ENCODE measurements around the gene ACTR8.
"Not testable (repeated sequence)": the region's sequence is repeated elsewhere in the genome, so short reads cannot be mapped to it uniquely, and the experiment has no call there.

Gene ACTR8

GRCh38 chr3:53881691-53882593, at the start of gene ACTR8:
TSS of gene ACTR8 (minus strand) at chr3:53882152. CDS start at chr3:53882101, 51 bp downstream.
- peak; percentile 78 for DNase-seq (ENCODE audit: low read depth)

DNA sequence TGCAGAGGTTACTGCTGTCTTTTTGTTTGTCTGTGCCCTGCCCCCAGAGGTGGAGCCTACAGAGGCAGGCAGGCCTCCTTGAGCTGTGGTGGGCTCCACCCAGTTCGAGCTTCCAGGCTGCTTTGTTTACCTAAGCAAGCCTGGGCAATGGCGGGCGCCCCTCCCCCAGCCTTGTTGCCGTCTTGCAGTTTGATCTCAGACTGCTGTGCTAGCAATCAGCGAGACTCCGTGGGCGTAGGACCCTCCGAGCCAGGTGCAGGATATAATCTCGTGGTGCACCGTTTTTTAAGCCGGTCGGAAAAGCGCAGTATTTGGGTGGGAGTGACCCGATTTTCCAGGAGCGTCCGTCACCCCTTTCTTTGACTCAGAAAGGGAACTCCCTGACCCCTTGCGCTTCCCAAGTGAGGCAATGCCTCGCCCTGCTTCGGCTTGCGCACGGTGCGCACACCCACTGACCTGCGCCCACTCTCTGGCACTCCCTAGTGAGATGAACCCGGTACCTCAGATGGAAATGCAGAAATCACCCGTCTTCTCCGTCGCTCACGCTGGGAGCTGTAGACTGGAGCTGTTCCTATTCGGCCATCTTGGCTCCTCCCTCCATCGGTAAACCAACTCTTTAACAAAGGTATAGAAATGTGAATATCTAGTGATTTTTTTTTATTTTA, 45.4 kb upstream of the ACTR8 start:
- not testable (repeated sequence) for DNase-seq (ENCODE audit: low read depth)

DNA sequence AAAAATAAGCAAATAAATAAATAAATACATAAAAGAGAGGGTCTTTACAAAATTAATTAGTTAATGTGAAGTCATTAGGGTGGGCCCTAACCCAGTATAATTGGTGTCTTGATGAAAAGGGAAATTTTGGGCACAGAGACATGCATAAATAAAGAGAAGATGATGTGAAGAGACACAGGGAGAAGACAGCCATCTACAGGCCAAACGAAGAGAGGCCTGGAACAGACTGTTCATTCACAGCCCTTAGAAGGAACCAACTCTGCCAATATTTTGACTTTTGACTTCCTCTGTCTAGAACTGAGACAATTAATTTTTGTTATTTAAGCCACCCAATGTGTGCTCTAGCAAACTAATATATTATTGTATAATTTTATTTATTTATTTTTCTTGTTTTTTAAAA, 39.3 kb upstream of the ACTR8 start:
- no peak for DNase-seq (ENCODE audit: low read depth)

GRCh38 chr3:53919741-53920140, 37.8 kb upstream of the ACTR8 start:
- no peak for DNase-seq (ENCODE audit: low read depth)

- no peak for DNase-seq (ENCODE audit: low read depth)
Measured at GRCh38 chr3:53913401-53913800, 31.4 kb upstream of the ACTR8 start.

DNA sequence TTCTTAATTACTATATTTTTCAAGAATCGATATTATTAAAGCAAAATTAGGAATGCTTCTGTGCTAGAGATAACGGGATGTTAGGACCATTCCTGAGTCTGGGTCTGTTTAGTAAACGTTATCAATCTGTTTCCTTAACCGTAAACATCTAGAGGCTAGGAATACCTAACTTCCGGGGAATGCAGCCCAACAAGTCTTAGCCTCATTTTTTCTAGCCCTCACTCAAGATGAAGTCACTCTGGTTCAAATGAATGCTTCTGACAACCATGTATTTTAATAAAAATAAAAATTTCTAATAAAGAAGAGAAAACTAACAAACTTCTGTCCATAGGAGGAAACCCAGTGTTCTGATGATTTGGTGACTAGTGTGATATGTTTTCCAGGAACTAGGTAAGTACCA, 20.8 kb upstream of the ACTR8 start:
- DNase-seq (ENCODE audit: low read depth), result no peak

- DNase-seq (ENCODE audit: low read depth), result no peak
Measured at GRCh38 chr3:53902067-53902466, 20.1 kb upstream of the ACTR8 start.

- DNase-seq (ENCODE audit: low read depth), result no peak
Measured at GRCh38 chr3:53900666-53901331, 18.8 kb upstream of the ACTR8 start.

DNA sequence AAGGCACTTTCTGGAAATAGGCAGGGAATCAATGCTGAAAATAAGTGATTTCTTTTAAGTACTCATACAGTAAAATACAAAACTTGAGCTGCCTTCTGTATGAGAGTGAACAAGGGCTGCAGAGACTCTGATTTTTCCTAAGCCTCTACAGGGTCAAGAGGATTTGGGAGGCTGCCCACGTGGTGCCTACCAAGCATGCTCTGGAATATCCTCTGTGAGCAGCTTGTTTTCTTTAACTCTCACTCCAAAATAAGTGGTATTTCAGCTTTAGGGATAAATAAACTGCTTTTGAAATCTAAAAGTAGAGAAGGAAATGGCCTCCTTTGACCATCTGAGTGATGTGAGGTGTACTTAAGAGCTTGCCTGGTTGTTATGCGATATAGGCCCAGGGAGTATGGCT, 17.8 kb upstream of the ACTR8 start:
- no peak for DNase-seq (ENCODE audit: low read depth)

GRCh38 chr3:53892286-53892637, 10.3 kb upstream of the ACTR8 start:
- DNase-seq (ENCODE audit: low read depth), result no peak

- DNase-seq (ENCODE audit: low read depth), result peak; percentile 96
Measured at GRCh38 chr3:53891497-53892285, 9.7 kb upstream of the ACTR8 start, which contains the start of gene SELENOK. TSS of gene SELENOK (minus strand) at chr3:53891859.

DNA sequence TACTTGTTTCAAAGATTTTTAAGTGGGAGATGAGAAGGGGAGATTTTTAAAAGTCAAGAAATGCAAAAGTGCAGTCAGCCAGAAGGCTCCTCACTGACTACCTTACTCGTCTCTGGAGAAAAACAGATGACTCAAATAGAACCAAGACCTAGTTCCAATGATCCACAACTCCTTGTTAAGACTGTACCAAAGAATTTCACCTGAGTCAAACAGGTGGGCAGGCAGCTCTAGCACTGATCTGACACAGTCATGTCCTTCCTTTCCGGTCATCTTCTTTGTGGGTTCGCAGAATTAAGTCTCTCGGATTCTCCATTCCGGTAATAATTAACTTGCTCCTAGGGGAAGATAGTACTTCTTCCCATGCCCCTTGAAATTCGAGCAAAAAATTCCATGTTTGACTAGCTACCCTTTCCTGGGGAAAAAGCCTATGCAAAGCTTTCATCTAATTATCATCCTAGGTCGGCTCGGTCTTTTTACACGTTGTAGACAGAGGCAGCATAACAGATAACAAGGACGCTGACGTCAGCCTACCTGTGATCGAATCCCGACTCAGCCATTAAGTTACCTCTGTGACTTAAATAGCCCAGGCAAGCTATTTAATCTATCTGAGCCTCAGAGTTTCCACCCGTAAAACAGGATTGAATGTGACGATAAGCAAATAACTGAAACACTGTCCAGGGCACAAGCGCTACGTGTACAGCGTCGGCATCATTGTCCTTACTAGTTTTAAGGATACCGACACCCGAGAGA, 8.9 kb upstream of the ACTR8 start:
- DNase-seq (ENCODE audit: low read depth), result peak; percentile 21

DNA sequence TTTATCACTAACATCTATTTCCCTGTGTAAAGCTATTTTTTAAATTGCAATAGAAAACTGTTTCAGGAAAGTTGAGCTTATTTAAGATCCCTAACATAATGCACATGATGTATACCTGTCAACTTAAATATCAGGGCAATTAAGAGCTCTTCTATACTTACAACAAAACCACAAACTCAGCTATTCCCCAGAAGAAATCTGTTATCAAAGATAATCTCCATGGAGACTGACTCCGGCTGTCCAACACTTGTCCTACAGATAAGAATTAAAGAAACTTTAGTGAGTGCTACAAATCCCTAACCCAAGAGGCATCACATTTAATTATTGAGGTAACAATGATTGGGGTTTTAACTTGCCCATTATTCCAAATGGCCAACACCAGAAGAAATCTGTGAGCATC, 6.3 kb upstream of the ACTR8 start:
- DNase-seq (ENCODE audit: low read depth), result no peak

GRCh38 chr3:53887446-53887845, 5.5 kb upstream of the ACTR8 start:
- DNase-seq (ENCODE audit: low read depth), result no peak

GRCh38 chr3:53885239-53885638, 3.3 kb upstream of the ACTR8 start:
- no peak for DNase-seq (ENCODE audit: low read depth)

- DNase-seq (ENCODE audit: low read depth), result no peak
Measured at GRCh38 chr3:53884623-53885022, 2.7 kb upstream of the ACTR8 start.

DNA sequence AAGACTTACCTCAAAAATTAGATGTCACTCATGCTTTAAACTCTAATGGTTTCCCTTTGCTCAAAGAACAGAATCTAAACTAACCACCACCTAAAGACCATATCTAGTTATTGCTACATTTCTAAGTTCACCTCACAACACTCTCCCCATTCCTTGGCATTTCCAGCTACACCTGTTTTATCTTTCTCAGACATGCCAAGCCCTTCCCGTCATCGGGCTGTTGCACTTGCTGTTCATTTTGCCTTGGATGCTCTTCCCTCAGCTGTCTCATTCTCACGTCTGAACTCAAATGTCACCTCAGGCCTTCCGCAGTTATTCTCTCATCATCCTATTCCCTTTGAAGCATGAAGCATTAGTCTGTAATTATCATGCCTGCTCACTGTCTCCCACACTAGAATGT, 1.1 kb upstream of the ACTR8 start:
- DNase-seq (ENCODE audit: low read depth), result no peak

DNA sequence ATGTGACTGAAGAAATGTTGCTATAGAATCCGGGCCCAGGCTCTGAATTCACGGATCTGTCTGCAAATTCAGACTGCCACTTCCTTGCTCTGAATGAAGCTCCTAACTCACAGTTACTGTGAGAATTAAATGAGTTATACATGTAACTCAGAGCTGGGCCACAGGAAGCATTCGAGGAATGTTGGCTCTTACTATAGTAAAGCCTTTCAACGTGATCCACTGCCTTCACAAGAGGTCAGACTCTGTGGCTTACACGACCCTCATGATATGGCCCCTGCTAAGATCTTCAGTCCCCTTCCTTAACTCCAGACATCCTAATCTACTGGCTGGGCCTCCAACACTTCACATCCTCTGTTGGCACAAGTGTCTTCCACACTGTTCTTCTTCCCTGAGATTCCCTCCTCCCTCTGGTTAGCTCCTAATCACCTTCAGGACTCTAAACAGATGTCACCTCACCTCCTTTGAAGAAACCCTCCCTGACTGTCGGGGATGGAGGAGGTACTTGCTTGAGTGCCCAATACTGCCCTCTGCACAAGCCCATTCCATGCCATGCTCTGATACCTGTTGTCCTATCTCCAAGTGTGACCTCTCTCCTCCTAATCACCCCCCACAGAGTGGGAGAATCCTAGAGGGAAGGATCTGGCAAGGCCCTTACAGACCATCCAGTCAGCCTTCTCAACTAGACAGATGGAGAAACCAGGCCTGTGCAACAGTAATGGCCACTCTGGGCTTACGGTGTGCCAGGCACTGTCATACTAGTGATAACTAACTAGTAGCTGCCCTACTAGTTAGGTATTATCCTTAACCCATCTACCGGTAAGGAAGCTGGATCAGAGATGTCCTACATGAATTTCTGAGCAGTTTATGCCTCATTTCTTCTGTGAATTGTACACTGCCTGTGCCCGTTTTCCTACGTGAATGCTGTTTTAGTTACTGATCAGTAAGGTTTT, 1.3 kb downstream of the ACTR8 start:
- DNase-seq (ENCODE audit: low read depth), result no peak

- no peak for DNase-seq (ENCODE audit: low read depth)
Measured at GRCh38 chr3:53865732-53866499, 16.0 kb downstream of the ACTR8 start.
